ENCODE results near the gene SV2B. TPM values are rescaled to one million over a fixed set of nuclear protein-coding genes. Genes with fewer than 3 reads are reported as not detected.

The SV2B gene
- total and polyA plus RNA-seq, 2 donors (not counting 1 experiment from before 2014, with no cell fraction given): not detected

GRCh38 chr15:91127236-91127955 lies 27.3 kb downstream of the SV2B start:
- TF ChIP-seq, protein P1, sequence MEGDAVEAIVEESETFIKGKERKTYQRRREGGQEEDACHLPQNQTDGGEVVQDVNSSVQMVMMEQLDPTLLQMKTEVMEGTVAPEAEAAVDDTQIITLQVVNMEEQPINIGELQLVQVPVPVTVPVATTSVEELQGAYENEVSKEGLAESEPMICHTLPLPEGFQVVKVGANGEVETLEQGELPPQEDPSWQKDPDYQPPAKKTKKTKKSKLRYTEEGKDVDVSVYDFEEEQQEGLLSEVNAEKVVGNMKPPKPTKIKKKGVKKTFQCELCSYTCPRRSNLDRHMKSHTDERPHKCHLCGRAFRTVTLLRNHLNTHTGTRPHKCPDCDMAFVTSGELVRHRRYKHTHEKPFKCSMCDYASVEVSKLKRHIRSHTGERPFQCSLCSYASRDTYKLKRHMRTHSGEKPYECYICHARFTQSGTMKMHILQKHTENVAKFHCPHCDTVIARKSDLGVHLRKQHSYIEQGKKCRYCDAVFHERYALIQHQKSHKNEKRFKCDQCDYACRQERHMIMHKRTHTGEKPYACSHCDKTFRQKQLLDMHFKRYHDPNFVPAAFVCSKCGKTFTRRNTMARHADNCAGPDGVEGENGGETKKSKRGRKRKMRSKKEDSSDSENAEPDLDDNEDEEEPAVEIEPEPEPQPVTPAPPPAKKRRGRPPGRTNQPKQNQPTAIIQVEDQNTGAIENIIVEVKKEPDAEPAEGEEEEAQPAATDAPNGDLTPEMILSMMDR (IDR thresholded peaks at IDR 0.05): no peak
- no peak for TF ChIP-seq EZH2 (IDR thresholded peaks at IDR 0.05; ENCODE audit: borderline replicate concordance, insufficient read depth, low read depth, low read length, poor library complexity, severe bottlenecking)
- H4K20me1 ChIP-seq (ENCODE audit: control insufficient read depth, insufficient read depth, low read length, poor library complexity, severe bottlenecking): no peaks in the 10 kb centered on the region
- ChIA-PET POLR2A (no interaction called here), CTCF (interaction anchor here (0.8 kb wide), 1 partner anchor 14 kb away, joined by 3 read pairs; no protein-coding TSS in a partner anchor)
- no peak overlapping the region for H3K27ac ChIP-seq (ENCODE audit: low read length in 2 of 2)
- no peak overlapping the region for H3K4me2 ChIP-seq (replicated peaks; ENCODE audit: low read depth, low read length, poor library complexity, severe bottlenecking)
- H3K27me3 ChIP-seq (replicated peaks in 1 of 4; ENCODE audit: control extremely low read depth in 1 of 4, control insufficient read depth in 3 of 4, insufficient read depth in 4 of 4, low read length in 3 of 4): peaks cover 0 to 20% (median 0%) of the 10 kb centered on the region in 4 experiments
- H3K9ac ChIP-seq (ENCODE audit: low read length): no peak overlapping the region
- whole genome bisulfite sequencing (ENCODE audit: insufficient coverage): 60% methylated on average over 6 of the region's 7 CpGs
- H2AFZ ChIP-seq (ENCODE audit: insufficient read depth, low read depth, low read length, poor library complexity, severe bottlenecking): no peak overlapping the region
- H3K36me3 ChIP-seq (replicated peaks in 1 of 2; ENCODE audit: control extremely low read depth in 1 of 2, control insufficient read depth in 1 of 2, extremely low read depth in 1 of 2, insufficient read depth in 2 of 2, low read length in 1 of 2): no peaks in the 10 kb centered on the region
- intact Hi-C loops (cut with micrococcal nuclease): no loop called here
- H3K9me3 ChIP-seq (ENCODE audit: control extremely low read depth in 1 of 3, control insufficient read depth in 2 of 3, insufficient read depth in 1 of 3, low read length in 2 of 3): no peaks in the 10 kb centered on the region
- H3K4me3 ChIP-seq (ENCODE audit: control extremely low read depth in 1 of 5, extremely low read depth in 1 of 5, insufficient read depth in 1 of 5, low read depth in 2 of 5, low read length in 4 of 5): no peak overlapping the region
- ATAC-seq (ENCODE audit: low read depth) (no peak), DNase-seq (no peak)
- no peak overlapping the region for H3K4me3 Mint-ChIP-seq
- H3K4me1 Mint-ChIP-seq: no peaks in the 10 kb centered on the region
- no peaks in the 10 kb centered on the region for H3K79me2 ChIP-seq (ENCODE audit: control insufficient read depth, insufficient read depth, low read length)
- H3K9me3 Mint-ChIP-seq (ENCODE audit: insufficient read depth): no peaks in the 10 kb centered on the region
- peaks cover 43% of the 10 kb centered on the region for H3K27me3 Mint-ChIP-seq
- H3K4me1 ChIP-seq (ENCODE audit: control insufficient read depth in 2 of 2, insufficient read depth in 2 of 2, low read length in 2 of 2): no peaks in the 10 kb centered on the region
- no peak overlapping the region for H3K27ac Mint-ChIP-seq

DNA sequence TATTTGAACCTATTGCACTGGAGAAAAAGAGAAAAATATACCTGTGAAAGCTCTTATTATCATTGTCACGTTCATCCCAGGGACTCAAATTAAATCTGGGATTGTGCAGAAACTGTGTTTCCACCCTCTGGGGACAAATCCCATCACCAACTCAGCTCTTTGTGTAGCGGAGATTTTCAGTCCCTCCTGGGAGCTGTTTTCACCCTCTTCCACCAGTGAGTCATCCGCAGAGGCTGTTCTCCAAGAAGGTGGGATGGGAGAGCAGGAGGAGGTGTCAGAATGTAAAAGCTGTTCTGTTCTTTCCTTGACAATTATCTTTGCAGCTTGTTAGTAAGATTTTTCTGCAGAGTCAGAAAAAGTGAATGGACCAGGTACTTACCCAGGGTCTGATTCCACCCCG lies 28.0 kb downstream of the SV2B start:
- Histone ChIP-seq H2AFZ (ENCODE audit: insufficient read depth, low read depth, low read length, poor library complexity, severe bottlenecking) (no peak overlapping the region), H3K27ac (ENCODE audit: low read length in 2 of 2) (no peak overlapping the region), H4K20me1 (ENCODE audit: control insufficient read depth, insufficient read depth, low read length, poor library complexity, severe bottlenecking) (no peaks in the 10 kb centered on the region), H3K4me3 (ENCODE audit: control extremely low read depth in 1 of 5, extremely low read depth in 1 of 5, insufficient read depth in 1 of 5, low read depth in 2 of 5, low read length in 4 of 5) (no peak overlapping the region), H3K27me3 (replicated peaks in 1 of 4; ENCODE audit: control extremely low read depth in 1 of 4, control insufficient read depth in 3 of 4, insufficient read depth in 4 of 4, low read length in 3 of 4) (peaks cover 0 to 20% (median 0%) of the 10 kb centered on the region in 4 experiments), H3K9me3 (ENCODE audit: control extremely low read depth in 1 of 3, control insufficient read depth in 2 of 3, insufficient read depth in 1 of 3, low read length in 2 of 3) (no peaks in the 10 kb centered on the region), H3K36me3 (replicated peaks in 1 of 2; ENCODE audit: control extremely low read depth in 1 of 2, control insufficient read depth in 1 of 2, extremely low read depth in 1 of 2, insufficient read depth in 2 of 2, low read length in 1 of 2) (no peaks in the 10 kb centered on the region), H3K4me2 (replicated peaks; ENCODE audit: low read depth, low read length, poor library complexity, severe bottlenecking) (no peak overlapping the region), H3K9ac (ENCODE audit: low read length) (no peak overlapping the region), H3K79me2 (ENCODE audit: control insufficient read depth, insufficient read depth, low read length) (no peaks in the 10 kb centered on the region), H3K4me1 (ENCODE audit: control insufficient read depth in 2 of 2, insufficient read depth in 2 of 2, low read length in 2 of 2) (no peaks in the 10 kb centered on the region)
- POLR2A ChIA-PET: no interaction called here
- CTCF ChIA-PET: no interaction called here
- DNase-seq: no peak
- no peak overlapping the region for H3K27ac Mint-ChIP-seq
- no peak overlapping the region for H3K4me3 Mint-ChIP-seq
- TF ChIP-seq, protein P1 (IDR thresholded peaks at IDR 0.05): no peak
- no peak for TF ChIP-seq EZH2 (IDR thresholded peaks at IDR 0.05; ENCODE audit: borderline replicate concordance, insufficient read depth, low read depth, low read length, poor library complexity, severe bottlenecking)
- ATAC-seq (ENCODE audit: low read depth): no peak
- intact Hi-C loops (cut with micrococcal nuclease): no loop called here
- WGBS (ENCODE audit: insufficient coverage): 100% methylated on average over 2 of the region's 4 CpGs
- H3K9me3 Mint-ChIP-seq (ENCODE audit: insufficient read depth): no peaks in the 10 kb centered on the region
- no peaks in the 10 kb centered on the region for H3K4me1 Mint-ChIP-seq
- peaks cover 41% of the 10 kb centered on the region for H3K27me3 Mint-ChIP-seq

All from B cell (primary cell).